HG02642 (cell line): Measurements from ENCODE around the gene PDE3A.
"Not testable (repeated sequence)": the region's sequence is repeated elsewhere in the genome, so short reads cannot be mapped to it uniquely, and the experiment has no call there.

Experiments used
- ATAC-seq: cut with Tn5 transposase; IDR thresholded peaks from one replicate; pipeline ENCODE4 v1.9.1; 2021; ENCODE audit warnings: mild to moderate bottlenecking; ENCODE audit not compliant: unreplicated experiment, poor library complexity

PDE3A gene

DNA sequence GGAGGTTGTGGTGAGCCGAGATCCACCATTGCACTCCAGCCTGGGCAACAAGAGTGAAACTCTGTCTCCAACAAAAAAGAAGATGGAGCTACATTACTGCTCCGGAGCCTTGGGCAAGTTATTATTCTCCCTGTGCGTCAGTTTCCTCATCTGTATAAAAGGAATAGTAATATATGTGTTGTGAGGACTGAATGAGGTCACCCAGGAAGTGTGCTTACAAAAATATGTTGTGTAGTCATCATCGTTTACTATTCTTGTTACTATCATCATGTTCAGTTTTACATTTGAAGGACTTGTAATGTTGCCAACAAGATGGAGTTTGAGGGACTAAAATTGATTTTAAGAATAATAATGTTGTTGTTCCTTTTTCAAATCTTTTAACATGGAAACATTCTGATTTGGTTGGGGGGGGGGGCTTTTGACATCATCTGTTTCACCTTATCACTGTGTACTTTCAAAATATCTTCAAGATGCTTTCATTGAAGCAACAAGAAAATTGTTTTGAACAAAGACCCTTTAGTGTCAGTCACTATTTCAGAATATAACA lies 156.8 kb downstream of the PDE3A start:
- ATAC-seq: no peak

GRCh38 chr12:20527417-20528163 lies 159.3 kb downstream of the PDE3A start:
- no peak for ATAC-seq

DNA sequence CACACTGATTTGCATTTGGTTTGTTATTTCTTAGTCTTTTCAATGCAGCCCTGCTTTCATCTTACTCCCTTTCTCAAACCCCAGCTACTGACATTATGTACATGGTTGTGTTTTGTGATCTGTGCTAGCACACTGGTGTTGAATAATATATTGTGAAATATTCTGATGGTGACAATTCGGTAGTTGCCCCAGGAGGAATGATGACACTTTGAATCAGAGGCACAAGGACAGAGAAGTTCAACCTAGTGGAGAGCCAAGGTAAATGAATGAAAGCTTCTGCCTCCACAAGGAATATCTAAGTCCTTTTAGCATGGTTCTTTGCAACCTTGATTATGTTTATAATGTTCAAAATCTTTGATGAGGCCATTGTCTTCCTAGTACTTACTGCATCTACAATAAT lies 159.9 kb downstream of the PDE3A start:
- ATAC-seq: no peak

GRCh38 chr12:20546267-20546666 lies 177.9 kb downstream of the PDE3A start:
- no peak for ATAC-seq

DNA sequence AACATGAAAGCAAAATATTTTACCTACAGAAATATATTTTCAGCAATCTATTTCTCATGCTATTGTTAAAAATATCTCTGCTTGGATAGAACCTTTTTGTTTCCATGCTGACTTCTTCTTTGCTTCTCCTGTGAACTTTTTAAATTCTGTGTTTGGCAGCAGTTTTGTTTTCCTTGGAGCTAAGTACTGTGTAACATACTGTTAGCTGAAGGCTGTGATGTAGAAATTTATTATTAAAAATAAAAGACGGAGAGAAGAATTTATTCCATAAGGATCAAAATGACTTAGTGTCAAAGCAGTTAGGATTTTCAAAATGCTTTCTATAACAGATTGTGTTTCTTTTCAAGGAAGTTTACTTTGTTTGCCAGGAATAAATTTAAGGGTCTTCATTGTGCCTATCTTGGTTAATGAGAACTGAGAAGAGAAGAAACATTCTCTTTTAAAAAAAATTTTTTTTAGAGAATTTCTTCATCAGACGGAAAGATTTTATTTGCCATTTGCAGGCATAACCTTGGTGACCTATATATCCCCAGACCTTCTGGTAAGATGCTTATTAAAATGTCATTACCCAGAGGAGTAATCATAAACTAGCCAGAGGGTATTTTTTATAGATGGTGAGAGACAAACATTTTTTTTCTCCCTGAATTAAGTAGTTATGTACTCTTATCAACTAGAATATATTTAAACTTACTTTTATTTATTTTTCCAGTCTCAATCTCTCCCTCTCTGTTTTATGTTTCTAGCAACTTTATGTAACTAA lies 179.7 kb downstream of the PDE3A start:
- ATAC-seq: no peak

DNA sequence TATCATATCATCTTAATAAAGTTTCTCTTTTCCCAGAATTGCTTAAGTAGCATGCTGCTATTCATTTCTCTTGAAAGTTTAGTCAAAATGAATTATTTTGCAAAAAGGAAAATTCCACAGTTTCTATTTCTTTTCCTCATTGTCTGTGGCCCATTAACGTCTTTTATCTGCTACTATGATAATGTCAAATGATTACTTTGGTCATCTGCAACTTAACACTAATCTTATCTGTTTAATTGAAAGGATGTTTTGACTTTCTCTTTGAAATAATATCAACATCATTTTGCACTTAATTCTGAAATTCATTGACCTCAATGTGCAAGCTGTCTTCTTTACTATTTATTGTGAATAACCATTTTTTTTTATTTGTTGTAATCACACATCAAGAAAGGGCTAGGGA lies 180.3 kb downstream of the PDE3A start:
- ATAC-seq: no peak

- ATAC-seq: no peak
These were observed 180.9 kb downstream of the PDE3A start for GRCh38 chr12:20549108-20549719.

GRCh38 chr12:20551742-20552442 lies 183.6 kb downstream of the PDE3A start:
- ATAC-seq: not testable (repeated sequence)

DNA sequence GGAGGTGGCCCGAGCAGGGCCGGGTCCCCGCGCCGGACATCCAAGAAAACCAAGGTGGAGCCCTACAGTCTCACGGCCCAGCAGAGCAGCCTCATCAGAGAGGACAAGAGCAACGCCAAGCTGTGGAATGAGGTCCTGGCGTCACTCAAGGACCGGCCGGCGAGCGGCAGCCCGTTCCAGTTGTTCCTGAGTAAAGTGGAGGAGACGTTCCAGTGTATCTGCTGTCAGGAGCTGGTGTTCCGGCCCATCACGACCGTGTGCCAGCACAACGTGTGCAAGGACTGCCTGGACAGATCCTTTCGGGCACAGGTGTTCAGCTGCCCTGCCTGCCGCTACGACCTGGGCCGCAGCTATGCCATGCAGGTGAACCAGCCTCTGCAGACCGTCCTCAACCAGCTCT lies 184.2 kb downstream of the PDE3A start:
- ATAC-seq: not testable (repeated sequence)

- no peak for ATAC-seq
These were observed 186.7 kb downstream of the PDE3A start for GRCh38 chr12:20555015-20555414.

DNA sequence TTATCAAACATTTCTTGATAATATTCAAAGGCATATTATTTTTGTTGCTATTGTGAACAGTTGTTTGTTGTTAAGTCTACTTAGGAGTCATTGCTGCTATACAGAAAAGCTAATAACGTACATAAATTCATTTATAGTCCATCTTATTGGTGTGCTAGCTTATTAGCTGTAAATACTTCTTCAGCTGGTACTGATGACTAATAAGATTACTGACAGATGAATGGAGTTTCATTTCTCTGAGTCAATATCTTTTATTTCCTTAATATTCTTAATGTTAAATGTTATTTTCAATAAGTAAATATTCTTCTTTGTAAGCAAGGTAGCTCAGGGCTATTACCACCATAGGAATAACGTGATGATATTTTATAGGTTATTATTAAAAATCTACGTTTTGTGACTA lies 187.4 kb downstream of the PDE3A start:
- ATAC-seq: no peak

DNA sequence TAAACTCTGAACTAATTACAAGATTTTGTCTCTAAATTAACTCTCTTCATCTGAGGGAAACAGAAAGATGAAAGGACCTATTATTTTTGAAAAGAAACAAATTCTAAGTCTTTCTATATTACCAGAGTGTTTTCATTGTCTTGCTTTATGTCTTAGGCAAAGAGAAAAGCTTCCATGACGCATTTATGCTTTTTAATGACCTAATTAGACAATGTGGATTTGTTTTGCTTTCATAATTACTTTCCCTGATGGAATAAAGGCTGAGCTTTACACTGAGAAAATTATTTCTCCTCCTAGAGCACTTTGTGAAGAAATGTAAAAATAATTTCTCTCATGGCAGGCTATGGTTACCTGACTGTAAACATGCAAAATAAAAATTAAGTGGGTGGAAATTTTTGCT lies 188.8 kb downstream of the PDE3A start:
- no peak for ATAC-seq

GRCh38 chr12:20560935-20561334 lies 192.6 kb downstream of the PDE3A start:
- no peak for ATAC-seq

DNA sequence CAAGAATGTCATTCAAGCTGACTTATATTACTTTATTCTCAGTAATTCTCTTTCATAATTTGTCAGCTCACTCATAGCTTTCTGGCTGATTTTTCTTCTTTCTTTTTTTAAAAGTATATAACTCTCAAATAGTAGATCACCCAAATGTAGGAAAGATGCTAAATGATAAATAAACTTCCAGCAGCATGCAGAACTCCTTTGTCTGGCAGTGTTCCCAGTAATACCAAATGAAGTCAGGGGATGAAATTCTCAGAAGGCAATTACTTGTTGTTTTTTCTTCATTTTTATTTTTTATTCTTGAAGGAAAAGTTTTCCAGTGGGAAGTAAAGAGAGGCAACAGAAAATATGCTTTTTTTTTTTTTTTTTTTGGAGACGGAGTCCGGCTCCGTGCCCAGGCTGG lies 193.5 kb downstream of the PDE3A start:
- no peak for ATAC-seq

GRCh38 chr12:20567413-20567812 lies 199.1 kb downstream of the PDE3A start:
- no peak for ATAC-seq

DNA sequence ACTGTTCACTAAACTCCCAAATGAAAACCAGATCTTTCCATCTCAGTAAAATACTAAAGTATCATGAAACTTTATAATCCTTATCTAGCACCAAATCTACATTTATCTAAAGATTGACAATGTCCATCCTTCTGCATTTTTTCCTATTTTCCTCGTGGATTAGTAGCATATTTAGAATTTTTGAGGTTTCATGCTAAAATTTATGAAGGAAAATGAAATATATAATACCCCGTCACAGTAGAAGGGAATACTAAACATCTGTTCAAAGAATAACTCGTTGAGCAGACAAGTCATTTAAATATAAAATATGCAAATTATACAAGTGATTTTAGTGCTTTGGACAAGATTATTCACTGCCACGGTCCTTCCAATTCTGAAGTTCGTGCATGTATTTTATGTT lies 204.1 kb downstream of the PDE3A start:
- ATAC-seq: no peak

- no peak for ATAC-seq
These were observed 208.2 kb downstream of the PDE3A start for GRCh38 chr12:20576528-20576927.

- no peak for ATAC-seq
These were observed 208.7 kb downstream of the PDE3A start for GRCh38 chr12:20577054-20577453.

GRCh38 chr12:20578142-20578541 lies 209.8 kb downstream of the PDE3A start:
- no peak for ATAC-seq

DNA sequence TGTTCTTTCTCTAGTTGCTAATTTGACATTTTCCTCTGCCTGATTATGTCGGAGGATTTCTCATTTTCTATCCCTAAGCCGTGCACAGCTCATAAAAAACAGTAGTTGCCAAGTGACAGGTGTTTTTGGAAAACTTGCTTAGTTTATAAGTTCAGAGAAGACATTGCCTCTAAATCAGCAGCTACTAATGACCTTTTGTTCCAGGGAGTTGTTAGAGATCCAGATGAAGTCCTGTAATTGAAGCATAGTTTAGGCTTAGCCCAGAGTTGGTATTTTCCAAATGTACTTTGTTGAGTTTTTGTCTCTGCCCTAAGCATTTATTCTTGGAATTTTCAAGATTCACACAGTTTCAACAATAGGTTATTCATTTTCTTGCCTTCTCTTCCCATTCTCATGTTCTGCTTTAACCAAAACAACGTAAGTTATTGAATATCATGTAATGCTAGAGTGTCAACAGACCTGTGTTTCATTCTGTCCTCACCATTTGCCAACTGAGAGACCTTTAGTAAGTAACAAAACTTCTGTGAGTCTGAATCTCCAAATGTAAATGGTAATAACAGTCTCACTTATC lies 216.8 kb downstream of the PDE3A start:
- no peak for ATAC-seq
